HG03520 (cell line): ENCODE measurements around the gene SRRM2.

Source experiments
- ATAC-seq: cut with Tn5 transposase; IDR thresholded peaks from one replicate; pipeline ENCODE4 v1.9.1; 2021; ENCODE audit warnings: mild to moderate bottlenecking, moderate library complexity; ENCODE audit not compliant: unreplicated experiment

The SRRM2 gene

DNA sequence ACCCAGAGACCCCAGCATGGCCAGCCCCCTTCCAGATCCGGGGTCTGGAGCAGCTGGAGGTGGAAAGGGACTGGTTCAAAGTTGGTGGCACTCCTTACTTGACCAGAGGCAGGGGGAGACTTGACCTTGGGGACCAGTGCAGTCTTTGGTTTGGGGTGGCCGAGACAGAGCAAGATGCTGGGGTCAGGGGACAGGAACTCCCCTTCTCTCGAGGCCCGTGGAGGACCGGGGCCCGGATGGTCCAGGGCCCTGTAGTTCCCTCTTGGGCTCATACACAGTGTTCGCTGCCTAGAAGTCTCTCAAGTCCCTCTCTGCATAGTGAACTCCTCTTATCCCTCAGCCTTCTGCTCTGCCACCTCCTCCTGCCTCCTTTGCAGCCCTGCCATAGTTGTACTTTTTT, 35.5 kb downstream of the SRRM2 start:
- no peak for ATAC-seq

DNA sequence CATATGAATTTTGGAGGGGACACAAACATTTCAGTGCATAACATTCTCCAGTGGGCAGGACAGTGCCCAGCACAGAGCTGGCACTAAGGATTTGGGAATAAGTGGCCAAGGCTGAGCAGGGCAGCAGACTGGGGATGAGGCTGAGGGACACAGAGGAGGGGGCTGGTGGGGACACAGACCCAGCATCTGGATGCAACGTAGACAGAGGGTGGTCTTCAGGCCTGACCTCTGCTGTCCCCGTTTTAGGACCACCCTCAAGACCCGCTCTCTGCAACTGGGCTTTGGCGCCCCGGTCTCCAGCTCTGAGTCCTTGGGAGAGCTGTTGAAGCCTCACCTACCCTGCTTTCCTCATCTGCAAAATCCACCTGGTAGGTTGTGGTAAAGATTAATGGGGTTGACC, 38.2 kb downstream of the SRRM2 start:
- no peak for ATAC-seq

DNA sequence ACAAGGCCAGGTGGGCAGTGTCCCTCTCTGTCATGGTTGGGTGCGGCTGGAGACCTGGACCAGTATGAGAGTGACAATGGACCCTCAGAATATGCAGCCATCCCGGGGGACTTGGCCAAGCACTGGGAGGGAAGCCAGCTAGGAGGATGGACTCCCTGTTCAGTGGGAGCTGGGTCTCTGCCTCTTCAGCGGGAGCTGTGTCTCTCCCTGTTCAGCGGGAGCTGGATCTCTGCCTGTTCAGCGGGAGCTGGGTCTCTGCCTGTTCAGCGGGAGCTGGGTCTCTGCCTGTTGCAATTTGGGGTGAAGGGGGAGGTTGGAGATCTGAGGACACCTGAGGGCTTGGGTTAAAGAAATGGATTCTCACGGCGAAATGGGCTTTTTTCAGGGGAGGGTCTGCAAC, 38.7 kb downstream of the SRRM2 start:
- no peak for ATAC-seq

DNA sequence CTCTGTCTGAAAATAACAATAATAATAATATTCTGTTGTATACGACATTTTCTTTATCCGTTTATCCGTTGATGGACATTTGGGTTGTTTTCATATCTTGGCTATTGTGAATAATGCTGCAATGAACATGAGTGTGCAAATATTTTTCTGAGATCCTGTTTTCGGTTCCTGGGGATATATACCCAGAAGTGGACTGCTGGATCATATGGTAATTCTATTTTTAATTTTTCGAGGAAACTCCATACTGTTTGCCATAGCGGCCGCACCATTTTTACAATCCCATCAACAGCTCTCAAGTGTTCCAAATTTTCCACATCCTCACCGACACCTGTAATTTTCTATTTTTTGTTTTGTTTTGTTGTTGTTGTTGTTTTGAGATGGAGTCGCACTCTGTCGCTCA, 40.5 kb downstream of the SRRM2 start:
- no peak for ATAC-seq

DNA sequence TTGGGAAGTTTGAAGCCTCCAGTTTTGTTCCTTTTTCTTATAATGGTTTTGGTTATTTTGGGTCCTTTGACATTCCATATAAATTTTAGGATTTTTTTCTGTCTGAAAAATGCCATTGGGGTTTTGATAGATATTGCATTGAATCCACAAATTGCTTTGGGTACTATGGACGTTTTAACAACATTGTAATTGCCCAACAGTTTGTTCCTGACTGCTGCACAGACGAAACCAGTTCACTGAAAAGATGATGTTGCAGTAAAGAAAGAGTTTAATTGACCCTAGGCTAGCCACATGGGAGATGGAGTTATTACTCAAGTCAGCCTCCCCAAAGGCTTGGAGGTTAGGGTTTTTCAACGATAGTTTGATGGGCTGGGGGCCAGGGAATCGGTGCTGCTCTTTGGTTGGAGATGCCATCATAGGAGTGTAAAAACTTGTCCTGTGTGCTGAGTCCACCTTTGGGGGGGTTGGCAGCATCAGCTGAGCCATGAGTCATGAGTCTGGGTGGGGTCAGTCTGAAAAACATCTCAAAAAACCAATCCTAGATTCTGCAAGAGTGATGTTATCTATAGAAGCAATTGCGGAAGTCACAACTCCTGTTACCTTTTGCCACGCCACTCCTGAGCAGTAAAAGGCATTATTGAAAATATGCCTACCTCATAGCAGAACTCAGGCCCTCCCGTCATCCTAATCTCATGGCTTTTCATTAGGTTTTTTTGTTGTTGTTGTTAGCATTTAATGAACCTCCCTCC, 43.1 kb downstream of the SRRM2 start:
- no peak for ATAC-seq

DNA sequence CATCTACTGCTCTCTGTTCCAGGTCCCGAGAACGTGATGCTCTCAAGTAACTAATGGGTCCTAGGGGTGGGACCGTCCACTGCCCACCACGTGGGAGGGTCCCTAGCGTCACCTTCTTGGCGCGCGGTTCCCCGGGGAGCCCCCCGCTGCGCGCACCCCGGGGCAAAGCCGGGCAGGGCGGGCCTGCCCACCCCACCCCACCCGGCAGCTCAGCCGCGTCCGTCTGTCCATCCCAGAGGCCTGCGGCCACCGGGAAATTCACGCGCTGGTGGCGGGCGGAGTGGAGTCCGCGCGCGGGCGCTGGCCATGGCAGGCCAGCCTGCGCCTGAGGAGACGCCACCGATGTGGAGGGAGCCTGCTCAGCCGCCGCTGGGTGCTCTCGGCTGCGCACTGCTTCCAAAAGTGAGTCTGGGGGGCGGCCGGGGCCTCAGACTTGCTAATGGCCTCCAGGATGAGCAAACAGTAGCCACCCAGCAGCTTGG, 46.3 kb downstream of the SRRM2 start:
- no peak for ATAC-seq

DNA sequence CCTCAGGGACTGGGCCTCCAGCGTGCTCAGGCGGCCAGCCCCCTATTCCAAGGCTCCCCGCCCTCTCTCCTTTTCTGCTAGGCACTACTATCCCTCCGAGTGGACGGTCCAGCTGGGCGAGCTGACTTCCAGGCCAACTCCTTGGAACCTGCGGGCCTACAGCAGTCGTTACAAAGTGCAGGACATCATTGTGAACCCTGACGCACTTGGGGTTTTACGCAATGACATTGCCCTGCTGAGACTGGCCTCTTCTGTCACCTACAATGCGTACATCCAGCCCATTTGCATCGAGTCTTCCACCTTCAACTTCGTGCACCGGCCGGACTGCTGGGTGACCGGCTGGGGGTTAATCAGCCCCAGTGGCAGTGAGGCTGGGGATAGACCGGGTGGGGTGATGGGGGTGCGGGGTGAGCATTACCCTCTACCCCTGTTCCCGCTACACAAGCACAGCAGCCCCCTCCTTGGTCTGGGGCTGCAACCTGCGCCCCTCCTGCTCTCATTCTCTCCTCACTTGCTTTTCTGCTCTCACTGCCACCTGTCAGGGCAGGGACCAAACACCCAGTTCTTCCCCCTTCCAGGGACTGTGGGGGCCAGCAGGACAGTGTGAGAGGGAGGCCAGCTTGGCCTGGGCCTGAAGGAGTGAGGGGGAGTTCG, 46.9 kb downstream of the SRRM2 start:
- no peak for ATAC-seq

DNA sequence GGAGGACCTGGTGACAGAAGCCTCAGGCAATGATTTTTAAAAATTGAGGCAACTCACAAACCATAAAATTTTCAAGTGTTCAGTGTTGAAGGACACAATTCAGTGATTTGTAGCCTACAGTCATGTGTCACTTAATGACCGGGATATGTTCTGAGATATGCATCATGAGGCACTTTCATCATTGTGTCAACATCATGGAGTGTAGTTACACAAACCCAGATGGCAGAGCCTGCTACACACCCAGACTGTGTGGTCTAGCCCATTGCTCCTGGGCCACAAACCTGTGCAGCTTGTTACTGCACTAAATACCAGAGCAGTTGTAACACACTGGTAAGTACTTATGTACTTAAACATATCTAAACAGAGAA, 47.4 kb downstream of the SRRM2 start:
- ATAC-seq, result no peak

DNA sequence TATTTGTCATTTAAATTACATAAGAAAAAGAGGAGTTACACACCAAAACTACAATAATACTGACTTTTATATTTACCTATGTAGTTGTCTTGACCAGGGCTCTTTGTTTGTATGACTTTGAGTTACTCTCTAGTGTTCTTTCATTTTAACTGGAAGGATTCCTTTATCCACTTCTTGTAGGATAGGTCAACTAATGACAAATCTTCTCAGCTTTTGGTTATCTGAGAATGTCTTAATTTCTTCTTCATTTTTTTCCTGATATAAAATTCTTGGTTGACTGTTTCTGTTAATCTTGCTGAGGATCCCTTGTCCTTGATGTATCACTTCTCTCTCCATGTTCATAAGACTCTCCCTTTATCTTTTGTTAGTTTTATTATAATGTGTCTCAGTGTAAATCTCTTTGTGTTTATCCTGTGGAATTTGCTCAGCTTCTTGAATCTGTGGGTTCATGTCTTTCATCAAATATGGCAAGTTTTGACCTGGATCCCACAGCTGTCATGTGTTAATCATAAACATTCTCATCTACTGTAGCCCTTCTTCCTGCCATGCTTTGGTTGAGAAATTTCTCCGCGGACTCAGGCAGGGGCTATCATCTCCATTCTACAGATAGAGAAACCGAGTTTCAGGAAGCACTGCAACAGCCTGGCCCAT, 51.2 kb downstream of the SRRM2 start:
- no peak for ATAC-seq

DNA sequence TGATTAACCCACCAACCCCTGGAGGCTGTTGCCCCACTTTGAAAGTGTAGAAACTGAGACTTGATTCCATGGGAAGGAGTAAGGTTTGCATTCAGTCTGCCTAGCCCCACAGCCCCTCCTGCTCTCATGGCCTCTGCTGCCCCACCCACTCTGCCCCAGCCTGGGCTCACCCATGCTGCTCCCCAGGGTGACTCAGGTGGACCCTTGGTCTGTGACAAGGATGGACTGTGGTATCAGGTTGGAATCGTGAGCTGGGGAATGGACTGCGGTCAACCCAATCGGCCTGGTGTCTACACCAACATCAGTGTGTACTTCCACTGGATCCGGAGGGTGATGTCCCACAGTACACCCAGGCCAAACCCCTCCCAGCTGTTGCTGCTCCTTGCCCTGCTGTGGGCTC, 52.3 kb downstream of the SRRM2 start:
- no peak for ATAC-seq

DNA sequence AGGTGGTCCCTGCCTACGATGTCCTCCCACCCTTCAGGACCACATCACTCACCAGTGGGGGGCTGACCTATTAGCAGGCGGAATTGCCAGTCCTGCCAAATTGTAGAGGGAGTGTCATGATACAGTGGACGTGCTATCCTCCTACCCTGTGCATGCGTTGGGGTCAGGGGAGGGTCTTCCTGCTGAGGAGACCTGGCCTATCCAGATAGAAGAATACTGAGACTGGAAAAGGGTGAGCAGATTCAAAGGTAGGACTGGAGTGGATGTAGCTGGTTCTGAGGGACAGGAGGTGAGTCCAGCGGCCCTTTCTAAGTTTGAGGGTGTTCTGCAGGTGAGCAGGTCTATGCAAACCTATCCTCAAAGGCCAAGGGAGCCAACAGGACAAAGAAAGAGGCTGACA, 53.8 kb downstream of the SRRM2 start:
- ATAC-seq, result no peak

DNA sequence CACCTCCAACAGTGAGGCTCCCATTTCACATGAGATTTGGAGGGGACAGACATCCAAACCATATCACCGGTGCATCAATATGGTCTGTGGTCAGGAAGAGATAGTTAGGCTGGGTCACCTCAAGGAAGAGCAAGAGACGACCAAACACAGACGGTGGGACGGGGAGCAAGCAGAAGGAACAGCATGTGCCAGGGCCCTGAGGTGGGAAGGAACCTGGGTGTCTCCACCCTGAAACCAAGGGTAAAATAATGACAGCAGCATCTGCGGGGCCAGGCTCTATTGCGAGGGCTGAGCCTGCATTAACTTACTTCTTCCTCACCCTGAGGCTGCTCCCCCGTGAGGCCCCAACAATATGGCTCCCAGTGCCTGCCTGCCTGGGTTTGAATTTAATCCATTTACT, 55.7 kb downstream of the SRRM2 start:
- ATAC-seq, result no peak

DNA sequence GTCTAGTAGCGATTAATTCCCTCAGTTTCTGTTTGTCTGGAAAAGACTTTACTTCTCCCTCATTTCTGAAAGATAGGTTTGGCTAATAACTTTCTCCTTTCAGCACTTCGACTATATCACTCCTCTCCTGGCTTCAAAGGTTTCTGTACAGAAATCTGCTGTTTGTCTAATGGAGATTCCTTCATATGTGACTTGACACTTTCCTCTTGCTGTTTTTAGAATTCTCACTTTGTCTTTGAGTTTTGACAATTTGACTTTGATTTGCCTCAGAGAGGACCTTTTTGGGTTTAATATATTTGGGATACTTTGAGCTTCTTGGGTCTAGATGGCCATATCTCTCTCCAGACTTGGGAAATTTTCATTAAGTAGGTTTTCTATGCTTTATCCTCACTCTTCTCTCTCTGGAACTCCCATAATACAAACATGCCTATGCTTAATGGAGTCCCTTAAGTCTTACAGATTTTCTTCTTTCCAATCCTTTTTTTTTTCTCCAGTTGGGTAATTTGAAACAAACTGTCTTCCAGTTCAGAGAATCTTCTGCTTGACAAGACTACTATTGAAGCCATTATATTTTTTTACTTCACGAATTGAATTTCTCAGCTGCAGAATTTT, 56.8 kb downstream of the SRRM2 start:
- no peak for ATAC-seq

DNA sequence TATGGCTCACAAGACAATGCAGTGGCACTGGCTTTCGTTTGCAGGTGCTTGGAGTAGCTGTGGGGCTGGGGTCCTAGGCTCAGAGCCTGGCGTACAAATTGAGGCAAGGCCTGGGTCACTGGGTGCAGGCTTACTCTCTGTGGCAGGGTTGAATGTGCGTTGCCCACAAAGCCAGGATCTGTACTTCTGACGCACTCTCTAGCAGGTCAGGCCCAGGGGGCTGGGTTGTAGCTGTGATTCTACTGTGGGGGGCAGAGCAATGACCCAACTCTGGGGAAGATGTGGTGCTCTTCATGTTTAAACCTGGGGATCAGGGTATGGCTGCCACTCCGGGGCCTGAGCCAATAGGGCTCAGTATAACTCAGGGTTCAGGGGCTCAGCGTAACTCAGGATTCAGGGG, 58.2 kb downstream of the SRRM2 start:
- no peak for ATAC-seq

DNA sequence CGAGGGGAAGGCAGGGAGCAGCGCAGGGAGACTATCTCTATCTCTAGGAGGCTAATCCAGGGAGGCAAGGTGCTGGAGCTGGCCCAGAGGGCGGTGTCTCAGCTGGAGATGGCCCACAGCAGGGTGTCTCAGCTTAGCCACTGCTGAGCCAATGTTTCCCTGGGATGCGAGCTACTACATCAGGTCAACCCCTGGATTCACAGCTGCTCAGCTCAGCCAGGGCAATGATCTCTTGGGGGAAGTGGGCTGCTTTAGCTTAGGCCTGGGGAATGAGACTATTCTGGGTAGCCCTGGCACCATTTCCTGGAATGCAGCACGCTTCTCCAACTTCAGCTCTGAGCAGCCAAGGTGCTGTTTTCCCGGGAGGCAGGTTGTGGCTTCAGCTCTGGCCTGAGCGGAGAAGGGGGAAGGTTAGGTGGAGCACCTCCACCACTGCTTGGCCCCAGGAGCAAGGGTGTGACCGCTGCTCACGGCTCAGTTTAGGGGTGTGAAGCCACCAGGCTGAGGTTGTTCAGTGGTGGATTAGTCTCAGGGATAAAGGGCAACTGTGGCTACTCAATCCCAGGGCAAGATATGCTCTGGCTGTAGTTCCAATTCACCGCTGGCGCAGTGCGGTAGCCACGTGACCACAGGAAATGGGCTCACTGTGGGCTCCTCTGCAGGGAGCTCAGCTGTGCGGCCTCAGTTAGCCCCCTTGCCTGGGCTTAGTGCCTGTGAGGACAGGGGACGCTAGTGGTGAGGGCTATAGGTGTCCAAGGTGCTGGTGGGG, 59.4 kb downstream of the SRRM2 start:
- no peak for ATAC-seq

DNA sequence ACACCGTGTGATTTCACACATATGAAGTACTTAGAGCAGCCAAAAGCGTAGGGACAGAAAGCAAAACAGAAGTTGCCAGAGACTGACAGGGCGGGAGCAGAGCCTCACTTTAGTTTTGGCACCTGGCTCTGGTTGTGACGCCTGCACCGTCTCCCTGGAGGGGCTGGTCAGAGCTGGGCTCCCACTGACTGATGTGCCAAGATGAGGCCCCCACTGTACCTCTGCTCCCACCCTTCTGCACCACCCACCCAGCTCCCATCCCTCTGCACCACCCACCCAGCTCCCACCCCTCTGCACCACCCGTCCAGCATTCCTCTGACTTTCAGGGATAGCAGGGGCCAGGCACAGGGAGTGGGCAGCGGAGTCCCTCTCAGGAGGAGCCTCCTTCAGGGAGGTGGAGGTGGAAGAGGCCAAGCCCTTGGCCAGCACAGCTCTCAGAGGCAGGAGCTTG, 61.4 kb downstream of the SRRM2 start:
- no peak for ATAC-seq

DNA sequence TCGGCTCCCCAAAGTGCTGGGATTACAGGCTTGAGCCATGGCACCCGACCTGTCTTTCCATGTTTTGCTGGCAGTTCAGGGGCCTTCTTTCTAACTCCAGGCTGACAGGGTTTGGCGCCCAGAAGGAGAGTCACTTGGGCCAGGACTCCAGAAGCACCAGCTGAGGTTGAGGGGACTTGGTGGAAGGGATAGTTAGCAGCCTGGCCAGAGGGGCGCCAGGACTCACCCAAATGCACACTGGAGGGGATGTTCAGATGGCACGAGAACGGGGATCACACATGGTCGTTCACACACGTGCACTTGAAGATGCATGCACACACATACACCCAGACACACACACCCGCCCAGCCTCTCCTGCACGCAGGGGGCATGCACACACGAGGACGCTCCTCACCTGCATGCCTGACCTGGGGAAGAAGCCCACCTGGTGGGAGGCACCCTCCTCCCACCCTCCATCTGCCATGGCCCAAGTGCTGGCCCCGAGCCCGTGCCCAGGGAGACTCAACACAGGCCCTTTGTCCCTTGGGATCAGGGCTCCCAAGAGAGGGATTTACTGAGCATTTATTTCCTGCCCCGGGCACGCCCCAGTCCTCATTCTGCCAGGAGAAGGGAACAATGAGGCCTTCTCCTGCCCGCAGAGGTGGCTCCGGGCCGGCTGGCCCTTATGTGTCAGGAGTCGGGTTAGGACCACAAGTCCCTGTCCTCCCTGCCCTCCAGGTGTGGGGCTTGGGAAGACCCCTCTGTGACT, 62.3 kb downstream of the SRRM2 start:
- ATAC-seq, result no peak

DNA sequence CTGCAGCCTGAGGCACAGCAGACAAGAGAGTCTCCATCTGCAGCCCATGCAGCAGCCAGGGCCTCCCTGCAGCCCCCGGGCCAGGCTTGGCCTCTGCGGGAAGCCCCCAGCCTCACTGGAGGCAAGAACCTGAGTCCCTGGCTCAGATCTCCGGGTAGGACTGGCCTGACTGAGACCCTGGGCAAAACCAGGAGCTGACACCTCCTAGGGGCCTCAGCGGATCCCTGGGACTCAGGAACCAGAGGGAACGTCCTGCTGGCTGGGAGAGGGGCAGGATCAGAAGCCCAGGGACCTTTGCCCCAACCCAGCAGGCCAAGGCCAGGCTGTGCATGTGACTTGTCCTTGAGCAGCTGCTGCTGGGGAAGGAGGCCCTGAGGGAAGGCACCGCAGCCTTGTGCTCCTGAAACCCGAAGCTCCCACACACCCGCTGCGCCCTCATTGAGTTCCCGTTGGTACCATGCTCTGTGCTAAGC, 62.9 kb downstream of the SRRM2 start:
- no peak for ATAC-seq

DNA sequence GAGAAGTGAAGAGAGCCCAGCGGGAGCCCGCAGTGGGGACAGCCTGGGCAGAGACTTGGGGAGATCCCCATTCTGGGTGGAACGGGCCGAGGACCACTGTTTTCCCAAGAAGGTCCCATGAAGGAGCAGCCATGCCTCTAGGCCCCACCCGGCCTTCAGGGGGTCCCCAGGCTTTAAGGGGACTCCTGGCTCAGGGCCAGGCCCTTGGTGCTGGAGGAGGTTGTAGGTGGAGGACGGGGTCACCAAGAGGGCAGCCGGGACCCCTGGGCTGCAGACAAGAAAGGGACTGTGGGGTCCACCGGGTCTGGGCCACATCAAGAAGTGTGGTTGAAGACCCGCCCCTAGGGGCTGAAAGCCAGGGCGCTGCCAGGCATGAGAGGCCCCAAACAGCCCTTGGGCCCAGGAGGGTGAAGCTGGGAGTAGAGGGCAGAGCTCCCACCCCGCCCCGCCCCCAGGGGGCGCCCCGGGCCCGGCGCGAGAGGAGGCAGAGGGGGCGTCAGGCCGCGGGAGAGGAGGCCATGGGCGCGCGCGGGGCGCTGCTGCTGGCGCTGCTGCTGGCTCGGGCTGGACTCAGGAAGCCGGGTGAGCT, 64.4 kb downstream of the SRRM2 start, which contains the start of gene PRSS21:
Gene PRSS21, plus strand, starts transcription at position 487 of the 589 bp plus-strand sequence. Its CDS starts 32 bp downstream, at position 519.
- ATAC-seq, result no peak
